Ovary (tissue), 3 donors: Measurements from ENCODE around the gene HIPK1.

Experiments
- EP300 ChIP-seq: sonication (generic); formaldehyde crosslinking; IDR thresholded peaks from one replicate; pipeline ENCODE4 v1.6.1; 2017; ENCODE audit warnings: antibody characterized with exemption
- POLR2A ChIP-seq: fragments of 450-650 bp; IDR thresholded peaks from one replicate; pipeline ENCODE4 v1.6.1; 2017; ENCODE audit warnings: antibody characterized with exemption, mild to moderate bottlenecking, moderate library complexity
- TF ChIP-seq, protein P1 (sequence below), 3 donors: fragments of 450-650 bp in 2 of 3; fragments of 200-600 bp in 1 of 3; IDR thresholded peaks; one replicate each; pipeline versions ENCODE4 v1.5.1 to v1.8.0; 2016 to 2022; ENCODE audit warnings: antibody characterized with exemption in 3 of 3, mild to moderate bottlenecking in 1 of 3
- donor health status: DM: no; HTN: no; CAD: no.

DNA sequence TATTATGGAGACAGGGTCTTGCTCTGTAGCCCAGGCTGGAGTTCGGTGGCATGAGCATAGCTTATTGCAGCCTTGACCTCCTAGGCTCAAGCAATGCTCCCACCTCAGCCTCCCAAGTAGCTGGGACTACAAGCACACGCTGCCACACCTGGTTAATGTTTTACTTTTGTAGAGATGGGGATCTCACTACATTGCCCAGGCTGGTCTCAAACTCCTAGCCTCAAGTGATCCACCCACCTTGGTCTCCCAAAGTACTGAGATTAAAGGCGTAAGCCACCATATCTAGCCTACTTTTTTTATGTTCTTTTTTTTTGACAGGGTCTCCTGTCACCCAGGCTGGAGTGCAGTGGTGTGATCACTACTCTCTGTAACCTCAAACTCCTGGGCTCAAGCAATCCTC, 35.9 kb upstream of the HIPK1 start:
- TF ChIP-seq, protein P1, sequence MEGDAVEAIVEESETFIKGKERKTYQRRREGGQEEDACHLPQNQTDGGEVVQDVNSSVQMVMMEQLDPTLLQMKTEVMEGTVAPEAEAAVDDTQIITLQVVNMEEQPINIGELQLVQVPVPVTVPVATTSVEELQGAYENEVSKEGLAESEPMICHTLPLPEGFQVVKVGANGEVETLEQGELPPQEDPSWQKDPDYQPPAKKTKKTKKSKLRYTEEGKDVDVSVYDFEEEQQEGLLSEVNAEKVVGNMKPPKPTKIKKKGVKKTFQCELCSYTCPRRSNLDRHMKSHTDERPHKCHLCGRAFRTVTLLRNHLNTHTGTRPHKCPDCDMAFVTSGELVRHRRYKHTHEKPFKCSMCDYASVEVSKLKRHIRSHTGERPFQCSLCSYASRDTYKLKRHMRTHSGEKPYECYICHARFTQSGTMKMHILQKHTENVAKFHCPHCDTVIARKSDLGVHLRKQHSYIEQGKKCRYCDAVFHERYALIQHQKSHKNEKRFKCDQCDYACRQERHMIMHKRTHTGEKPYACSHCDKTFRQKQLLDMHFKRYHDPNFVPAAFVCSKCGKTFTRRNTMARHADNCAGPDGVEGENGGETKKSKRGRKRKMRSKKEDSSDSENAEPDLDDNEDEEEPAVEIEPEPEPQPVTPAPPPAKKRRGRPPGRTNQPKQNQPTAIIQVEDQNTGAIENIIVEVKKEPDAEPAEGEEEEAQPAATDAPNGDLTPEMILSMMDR (IDR thresholded peaks at IDR 0.05), result no peak
- no peak for TF ChIP-seq POLR2A
- no peak for TF ChIP-seq EP300
